Uterus (tissue), 4 donors: ENCODE results near the gene RRBP1. TPM values are rescaled to one million over a fixed set of nuclear protein-coding genes. Genes with fewer than 3 reads are reported as not detected.

Experiments used
- DNase-seq, 2 donors: peaks; one replicate each; pipeline ENCODE4 v3.0.0-alpha.2; 2019 to 2020
- H3K27ac ChIP-seq, 2 donors: fragments of 200-600 bp; sonication (generic); 1 replicate in 1 of 2; 2 replicates in 1 of 2; pipeline ENCODE4 v1.5.1; 2016 to 2018
- H3K27me3 ChIP-seq, 2 donors: fragments of 200-600 bp; sonication (generic); one replicate each; pipeline ENCODE4 v1.5.1; 2018 to 2019; ENCODE audit warnings: control low read depth in 1 of 2
- H3K36me3 ChIP-seq, 2 donors: fragments of 200-600 bp; sonication (generic); one replicate each; pipeline ENCODE4 v1.5.1; 2019; ENCODE audit warnings: control low read depth in 1 of 2
- H3K4me1 ChIP-seq, 2 donors: fragments of 200-600 bp; sonication (generic); one replicate each; pipeline ENCODE4 v1.5.1; 2018 to 2019; ENCODE audit warnings: control low read depth in 1 of 2
- H3K4me3 ChIP-seq, 2 donors: fragments of 200-600 bp; sonication (generic); 1 replicate in 1 of 2; 2 replicates in 1 of 2; pipeline ENCODE4 v1.5.1; 2018 to 2019; ENCODE audit warnings: mild to moderate bottlenecking in 1 of 2
- H3K9me3 ChIP-seq, 2 donors: fragments of 200-600 bp; sonication (generic); one replicate each; pipeline ENCODE4 v1.5.1; 2019; ENCODE audit warnings: control low read depth in 1 of 2
- CTCF ChIP-seq, 4 experiments: fragments of 200-600 bp in 2 of 4; fragments of 450-650 bp in 2 of 4; sonication (generic) in 2 of 4; IDR thresholded peaks; one replicate each; pipeline ENCODE4 v1.5.1; 2016 to 2019; ENCODE audit warnings: antibody characterized with exemption in 4 of 4, mild to moderate bottlenecking in 2 of 4, moderate library complexity in 1 of 4
- POLR2A ChIP-seq, 2 donors: fragments of 450-650 bp; IDR thresholded peaks; one replicate each; pipeline ENCODE4 v1.6.1; 2016; ENCODE audit warnings: antibody characterized with exemption in 2 of 2, mild to moderate bottlenecking in 1 of 2, moderate library complexity in 1 of 2
- intact Hi-C: fragments of 100-400 bp; cut with DNase I; formaldehyde crosslinking; loops from one replicate; pipeline ENCODE4 v1.15.1; 2023; ENCODE audit warnings: low total_unique reads
- total RNA-seq, 4 donors: library from RNA; depleted of rRNA in 3 of 4; stranded (reverse); fragments of >200 nt in 3 of 4; gene quantifications; one replicate each; pipeline versions ENCODE4 v1.1.0 to v1.2.4, GENCODE V29; 2014 to 2023
- donor health status: DM: yes; HTN: yes; CAD: no.

RRBP1 gene
- total RNA-seq, 4 donors from 2014 or later = 13.2 to 172 (median 96.9) TPM

- H3K9me3 ChIP-seq = no peaks in the 10 kb centered on the region
- H3K4me3 ChIP-seq = no peak overlapping the region
- H3K27ac ChIP-seq = peak overlapping the region; percentile 10 to 18
- H3K36me3 ChIP-seq = no peaks in the 10 kb centered on the region
- no peak for TF ChIP-seq CTCF (IDR thresholded peaks at IDR 0.05)
- TF ChIP-seq POLR2A (IDR thresholded peaks at IDR 0.05) = no peak
- peaks cover 8 to 30% of the 10 kb centered on the region in 2 donors for H3K4me1 ChIP-seq
- no peaks in the 10 kb centered on the region for H3K27me3 ChIP-seq
- no peak for DNase-seq
- intact Hi-C loops = no loop called here
Observed at GRCh38 chr20:17648315-17648646, 33.8 kb downstream of the RRBP1 start.

- no peak overlapping the region for H3K4me3 ChIP-seq
- intact Hi-C loops = no loop called here
- no peaks in the 10 kb centered on the region for H3K36me3 ChIP-seq
- TF ChIP-seq POLR2A (IDR thresholded peaks at IDR 0.05) = no peak
- no peak for TF ChIP-seq CTCF (IDR thresholded peaks at IDR 0.05)
- H3K27me3 ChIP-seq = no peaks in the 10 kb centered on the region
- no peaks in the 10 kb centered on the region for H3K9me3 ChIP-seq
- peak in 1 of 2 donors; percentile 19 for DNase-seq
- peaks cover 8 to 30% of the 10 kb centered on the region in 2 donors for H3K4me1 ChIP-seq
- peak overlapping the region; percentile 10 to 41 for H3K27ac ChIP-seq
Observed at GRCh38 chr20:17647391-17648314, 34.4 kb downstream of the RRBP1 start.

- Histone ChIP-seq H3K9me3 (no peaks in the 10 kb centered on the region), H3K27me3 (no peaks in the 10 kb centered on the region), H3K4me1 (peaks cover 8 to 27% of the 10 kb centered on the region in 2 donors), H3K36me3 (no peaks in the 10 kb centered on the region), H3K27ac (peak overlapping the region; percentile 41 to 44), H3K4me3 (no peak overlapping the region)
- TF ChIP-seq POLR2A (IDR thresholded peaks at IDR 0.05) (no peak), CTCF (IDR thresholded peaks at IDR 0.05) (no peak)
- intact Hi-C loops = no loop called here
- no peak for DNase-seq
Observed at GRCh38 chr20:17646961-17647301, 35.1 kb downstream of the RRBP1 start.

GRCh38 chr20:17646209-17646960, 35.7 kb downstream of the RRBP1 start:
- Histone ChIP-seq H3K27me3 (no peaks in the 10 kb centered on the region), H3K4me3 (no peak overlapping the region), H3K9me3 (no peaks in the 10 kb centered on the region), H3K27ac (peak overlapping the region; percentile 44 to 50), H3K4me1 (peaks cover 8 to 22% of the 10 kb centered on the region in 2 donors), H3K36me3 (no peaks in the 10 kb centered on the region)
- intact Hi-C loops = no loop called here
- TF ChIP-seq POLR2A (IDR thresholded peaks at IDR 0.05) (no peak), CTCF (IDR thresholded peaks at IDR 0.05) (no peak)
- peak in 1 of 2 donors; percentile 65 for DNase-seq
